22Rv1 (cell line): Measurements from ENCODE around the gene KIF26B.

Experiments used
- H3K27ac ChIP-seq: fragments of 450-650 bp; 2 replicates; pipeline ENCODE4 v1.5.1; 2017
- CTCF ChIP-seq: fragments of 450-650 bp; IDR thresholded peaks from 2 replicates; pipeline ENCODE4 v1.5.1; 2017; ENCODE audit warnings: mild to moderate bottlenecking
- ZFX ChIP-seq: fragments of 450-650 bp; IDR thresholded peaks from 2 replicates; pipeline ENCODE4 v1.6.1; 2017; ENCODE audit warnings: antibody characterized with exemption, borderline replicate concordance

Gene KIF26B

GRCh38 chr1:245222931-245223595 lies 68.3 kb downstream of the KIF26B start:
- TF ChIP-seq ZFX: no peak
- no peak for TF ChIP-seq CTCF
- no peak overlapping the region for H3K27ac ChIP-seq

- H3K27ac ChIP-seq: no peak overlapping the region
- no peak for TF ChIP-seq CTCF
- no peak for TF ChIP-seq ZFX
These were observed 70.8 kb downstream of the KIF26B start for GRCh38 chr1:245225322-245226202.

GRCh38 chr1:245226203-245226499 lies 71.4 kb downstream of the KIF26B start:
- no peak for TF ChIP-seq CTCF
- TF ChIP-seq ZFX: no peak
- H3K27ac ChIP-seq: no peak overlapping the region

GRCh38 chr1:245229051-245229450 lies 74.3 kb downstream of the KIF26B start:
- H3K27ac ChIP-seq: no peak overlapping the region
- TF ChIP-seq ZFX (no peak), CTCF (peak; percentile 4; the same call in 1 of the 2 replicates)

- H3K27ac ChIP-seq: no peak overlapping the region
- TF ChIP-seq ZFX (no peak), CTCF (no peak)
These were observed 78.1 kb downstream of the KIF26B start for GRCh38 chr1:245232931-245233330.

GRCh38 chr1:245234217-245235081 lies 79.7 kb downstream of the KIF26B start:
- TF ChIP-seq ZFX: no peak
- no peak for TF ChIP-seq CTCF

More at GRCh38 chr1:245234217-245235081, 79.7 kb downstream of the KIF26B start:
- H3K27ac ChIP-seq: no peak overlapping the region
